ENCODE results near the gene MPO.

MPO gene

GRCh38 chr17:58312021-58312630 lies 31.4 kb upstream of the MPO start:
- H3K4me2 ChIP-seq (ENCODE audit: low read length) = no peak overlapping the region
- no peak overlapping the region for H3K27ac ChIP-seq
- H3K4me3 ChIP-seq (ENCODE audit: low read depth, low read length) = no peak overlapping the region
- no peaks in the 10 kb centered on the region for H3K9me3 ChIP-seq (ENCODE audit: control insufficient read depth, low read length)
- H3K4me1 ChIP-seq = no peaks in the 10 kb centered on the region
- no peaks in the 10 kb centered on the region for H3K79me2 ChIP-seq
- H3K27me3 ChIP-seq (ENCODE audit: control insufficient read depth, insufficient read depth, low read length) = no peaks in the 10 kb centered on the region
- H2AFZ ChIP-seq = no peak overlapping the region
- H3K36me3 ChIP-seq (ENCODE audit: control insufficient read depth, insufficient read depth, low read length) = no peaks in the 10 kb centered on the region
- TF ChIP-seq CTCF (IDR thresholded peaks at IDR 0.05) = no peak
- H3K9ac ChIP-seq = no peak overlapping the region

- Histone ChIP-seq H3K79me2 (no peaks in the 10 kb centered on the region), H3K4me1 (no peaks in the 10 kb centered on the region), H3K9me3 (ENCODE audit: control insufficient read depth, low read length) (no peaks in the 10 kb centered on the region), H3K27ac (no peak overlapping the region), H3K9ac (no peak overlapping the region), H3K36me3 (ENCODE audit: control insufficient read depth, insufficient read depth, low read length) (no peaks in the 10 kb centered on the region), H2AFZ (no peak overlapping the region), H3K27me3 (ENCODE audit: control insufficient read depth, insufficient read depth, low read length) (no peaks in the 10 kb centered on the region), H3K4me3 (ENCODE audit: low read depth, low read length) (no peak overlapping the region), H3K4me2 (ENCODE audit: low read length) (no peak overlapping the region)
- TF ChIP-seq CTCF (IDR thresholded peaks at IDR 0.05) = no peak
These were observed 30.7 kb upstream of the MPO start for GRCh38 chr17:58311429-58311894.

GRCh38 chr17:58310511-58311428 lies 30.0 kb upstream of the MPO start:
- no peak overlapping the region for H3K9ac ChIP-seq
- H3K4me3 ChIP-seq (ENCODE audit: low read depth, low read length) = no peak overlapping the region
- H3K27me3 ChIP-seq (ENCODE audit: control insufficient read depth, insufficient read depth, low read length) = no peaks in the 10 kb centered on the region
- no peaks in the 10 kb centered on the region for H3K9me3 ChIP-seq (ENCODE audit: control insufficient read depth, low read length)
- no peak for TF ChIP-seq CTCF (IDR thresholded peaks at IDR 0.05)
- no peaks in the 10 kb centered on the region for H3K4me1 ChIP-seq
- no peaks in the 10 kb centered on the region for H3K36me3 ChIP-seq (ENCODE audit: control insufficient read depth, insufficient read depth, low read length)
- H3K4me2 ChIP-seq (ENCODE audit: low read length) = no peak overlapping the region
- no peaks in the 10 kb centered on the region for H3K79me2 ChIP-seq
- H3K27ac ChIP-seq = no peak overlapping the region
- no peak overlapping the region for H2AFZ ChIP-seq

GRCh38 chr17:58309918-58310259 lies 29.2 kb upstream of the MPO start:
- Histone ChIP-seq H3K79me2 (no peaks in the 10 kb centered on the region), H2AFZ (no peak overlapping the region), H3K4me3 (ENCODE audit: low read depth, low read length) (no peak overlapping the region), H3K27ac (no peak overlapping the region), H3K36me3 (ENCODE audit: control insufficient read depth, insufficient read depth, low read length) (no peaks in the 10 kb centered on the region), H3K4me1 (no peaks in the 10 kb centered on the region), H3K9ac (no peak overlapping the region), H3K9me3 (ENCODE audit: control insufficient read depth, low read length) (no peaks in the 10 kb centered on the region), H3K4me2 (ENCODE audit: low read length) (no peak overlapping the region), H3K27me3 (ENCODE audit: control insufficient read depth, insufficient read depth, low read length) (no peaks in the 10 kb centered on the region)
- TF ChIP-seq CTCF (IDR thresholded peaks at IDR 0.05) = no peak
